HEK293 (cell line): ENCODE results near the gene PURB.

Experiments
- CTCF ChIP-seq: fragments of 450-650 bp; formaldehyde crosslinking; IDR thresholded peaks from 2 replicates; pipeline ENCODE4 v1.5.1; 2016; ENCODE audit warnings: missing biosample characterization, missing genetic modification characterization
- KLF1 ChIP-seq: fragments of 450-650 bp; formaldehyde crosslinking; IDR thresholded peaks from 2 replicates; pipeline ENCODE4 v1.5.1; 2016; ENCODE audit warnings: missing biosample characterization, missing genetic modification characterization
- MZF1 ChIP-seq: fragments of 450-650 bp; formaldehyde crosslinking; IDR thresholded peaks from 2 replicates; pipeline ENCODE4 v1.5.1; 2017; ENCODE audit warnings: missing biosample characterization, missing genetic modification characterization, borderline replicate concordance
- OSR2 ChIP-seq: fragments of 450-650 bp; formaldehyde crosslinking; IDR thresholded peaks from 2 replicates; pipeline ENCODE4 v1.5.1; 2016; ENCODE audit warnings: missing biosample characterization, missing genetic modification characterization
- TSHZ1 ChIP-seq: fragments of 450-650 bp; formaldehyde crosslinking; IDR thresholded peaks from 2 replicates; pipeline ENCODE4 v1.5.1; 2016; ENCODE audit warnings: missing biosample characterization, missing genetic modification characterization, borderline replicate concordance
- ZBTB44 ChIP-seq: fragments of 450-650 bp; IDR thresholded peaks from 2 replicates; pipeline ENCODE4 v1.5.1; 2018; ENCODE audit warnings: missing biosample characterization, mild to moderate bottlenecking, missing genetic modification characterization
- ZNF138 ChIP-seq: fragments of 450-650 bp; formaldehyde crosslinking; IDR thresholded peaks from 2 replicates; pipeline ENCODE4 v1.5.1; 2016; ENCODE audit warnings: missing biosample characterization, missing genetic modification characterization, borderline replicate concordance
- ZNF274 ChIP-seq, 2 experiments: fragments of 200-500 bp in 1 of 2; fragments of 450-650 bp in 1 of 2; sonication (Bioruptor generic) in 1 of 2; formaldehyde crosslinking in 1 of 2; IDR thresholded peaks; 2 replicates each; pipeline versions ENCODE4 v1.5.1 to v1.6.1; 2014 to 2016; ENCODE audit warnings: borderline replicate concordance in 1 of 2, inconsistent platforms in 1 of 2, low read length in 1 of 2, missing biosample characterization in 1 of 2, missing genetic modification characterization in 1 of 2
- ZNF558 ChIP-seq: fragments of 450-650 bp; formaldehyde crosslinking; IDR thresholded peaks from 2 replicates; pipeline ENCODE4 v1.5.1; 2016; ENCODE audit warnings: missing biosample characterization, missing genetic modification characterization
- ZNF571 ChIP-seq: fragments of 450-650 bp; formaldehyde crosslinking; IDR thresholded peaks from 2 replicates; pipeline ENCODE4 v1.5.0; 2017; ENCODE audit warnings: missing biosample characterization, missing genetic modification characterization
- ZNF658 ChIP-seq: fragments of 450-650 bp; formaldehyde crosslinking; IDR thresholded peaks from 2 replicates; pipeline ENCODE4; 2016; ENCODE audit warnings: missing biosample characterization, missing genetic modification characterization
- ZNF747 ChIP-seq: fragments of 450-650 bp; formaldehyde crosslinking; IDR thresholded peaks from 2 replicates; pipeline ENCODE4 v1.5.1; 2016; ENCODE audit warnings: missing biosample characterization, missing genetic modification characterization
- ZSCAN5A ChIP-seq: fragments of 450-650 bp; formaldehyde crosslinking; IDR thresholded peaks from 2 replicates; pipeline ENCODE4 v1.5.1; 2016; ENCODE audit warnings: missing biosample characterization, missing genetic modification characterization

GRCh38 chr7:44881610-44882009 is 3.7 kb downstream of the PURB start:
- TF ChIP-seq KLF1 (tag by site-specific recombination) (no peak), OSR2 (tag by site-specific recombination) (no peak), ZNF138 (tag by site-specific recombination) (no peak), ZBTB44 (tag by site-specific recombination) (no peak), CTCF (no peak), ZNF658 (tag by site-specific recombination) (no peak), ZNF558 (tag by site-specific recombination) (no peak), ZNF571 (tag by site-specific recombination) (no peak), ZNF274 (IDR thresholded peaks at IDR 0.05; ENCODE audit: low read length) (no peak), ZNF274 (tag by site-specific recombination; IDR thresholded peaks at IDR 0.05; ENCODE audit: borderline replicate concordance) (no peak), ZSCAN5A (no peak), ZNF747 (tag by site-specific recombination) (no peak), MZF1 (tag by site-specific recombination) (no peak), TSHZ1 (tag by site-specific recombination) (no peak)
